A673 (cell line): ENCODE results near the gene SERPINA9. TPM values are rescaled to one million over a fixed set of nuclear protein-coding genes. Genes with fewer than 3 reads are reported as not detected.

Experiments
- BruUV-seq: library from RNA; stranded (reverse); fragments of 400-500 nt; replicated peaks from 2 replicates; lab custom pipeline; 2021; lab: Mats Ljungman, UMichigan
- CTCF ChIA-PET: fragments of 300-600 bp; sonication (Branson Sonifier 250); formaldehyde crosslinking; loops from one replicate; lab custom pipeline; 2022; ENCODE audit warnings: antibody characterized with exemption; lab: Charles Lee
- POLR2A ChIA-PET: fragments of 300-600 bp; sonication (Branson Sonifier 250); formaldehyde crosslinking; loops from one replicate; lab custom pipeline; 2022; ENCODE audit warnings: antibody characterized with exemption; ENCODE audit not compliant: low non-redundant PET; lab: Charles Lee
- DNase-seq: peaks from one replicate; pipeline ENCODE4 v3.0.0-alpha.2; 2015; ENCODE audit warnings: low spot score
- H3K27ac ChIP-seq: fragments of 200-600 bp; sonication (generic); 2 replicates; pipeline ENCODE4 v1.5.1; 2016; ENCODE audit warnings: mixed run types, low read depth, mild to moderate bottlenecking, mixed read lengths, antibody characterized with exemption, low read length; ENCODE audit not compliant: poor library complexity, severe bottlenecking
- H3K27me3 ChIP-seq: fragments of 200-600 bp; sonication (generic); replicated peaks from 2 replicates; pipeline ENCODE4 v1.6.1; 2017; ENCODE audit warnings: mixed run types, low read depth, mild to moderate bottlenecking, mixed read lengths, antibody characterized with exemption, low read length; ENCODE audit not compliant: insufficient read depth, poor library complexity
- H3K36me3 ChIP-seq: fragments of 200-600 bp; sonication (generic); 2 replicates; pipeline ENCODE4 v1.6.1; 2016; ENCODE audit warnings: mixed run types, mild to moderate bottlenecking, mixed read lengths, antibody characterized with exemption, low read length; ENCODE audit not compliant: insufficient read depth, poor library complexity, severe bottlenecking
- H3K4me1 ChIP-seq: fragments of 200-600 bp; sonication (generic); 2 replicates; pipeline ENCODE4 v1.6.1; 2017; ENCODE audit warnings: mixed run types, mild to moderate bottlenecking, mixed read lengths, antibody characterized with exemption, low read length; ENCODE audit not compliant: insufficient read depth, poor library complexity, severe bottlenecking
- H3K4me3 ChIP-seq: fragments of 200-600 bp; sonication (generic); 2 replicates; pipeline ENCODE4 v1.5.1; 2016; ENCODE audit warnings: low read depth, mixed run types, mild to moderate bottlenecking, mixed read lengths, low read length; ENCODE audit not compliant: poor library complexity, severe bottlenecking
- H3K9me3 ChIP-seq: fragments of 200-600 bp; sonication (generic); 2 replicates; pipeline ENCODE4 v1.6.1; 2016; ENCODE audit warnings: mixed run types, low read depth, mild to moderate bottlenecking, mixed read lengths, antibody characterized with exemption, low read length; ENCODE audit not compliant: poor library complexity, severe bottlenecking
- EZH2 ChIP-seq: fragments of 200-600 bp; sonication (generic); IDR thresholded peaks from 2 replicates; pipeline ENCODE4 v1.6.1; 2017; ENCODE audit warnings: borderline replicate concordance, low read depth, mild to moderate bottlenecking, mixed read lengths, antibody characterized with exemption, low read length; ENCODE audit not compliant: poor library complexity, severe bottlenecking
- intact Hi-C: fragments of 100-400 bp; cut with micrococcal nuclease; formaldehyde crosslinking; loops from one replicate; pipeline ENCODE4 v1.10.0; 2022; ENCODE audit not compliant: unreplicated experiment
- total RNA-seq: library from RNA; stranded (reverse); gene quantifications from 2 replicates; pipeline ENCODE4 v1.2.3, GENCODE V29; 2021
- TF ChIP-seq, protein P1 (sequence below): fragments of 300-800, 200-600 bp; sonication (generic); conservative IDR thresholded peaks from 2 replicates; pipeline ENCODE4 v1.5.1; 2017; ENCODE audit warnings: low read depth, mild to moderate bottlenecking, antibody characterized with exemption, low read length, moderate library complexity, mixed read lengths

Gene SERPINA9
- total RNA-seq, 1 experiment from 2014 or later, result not detected

DNA sequence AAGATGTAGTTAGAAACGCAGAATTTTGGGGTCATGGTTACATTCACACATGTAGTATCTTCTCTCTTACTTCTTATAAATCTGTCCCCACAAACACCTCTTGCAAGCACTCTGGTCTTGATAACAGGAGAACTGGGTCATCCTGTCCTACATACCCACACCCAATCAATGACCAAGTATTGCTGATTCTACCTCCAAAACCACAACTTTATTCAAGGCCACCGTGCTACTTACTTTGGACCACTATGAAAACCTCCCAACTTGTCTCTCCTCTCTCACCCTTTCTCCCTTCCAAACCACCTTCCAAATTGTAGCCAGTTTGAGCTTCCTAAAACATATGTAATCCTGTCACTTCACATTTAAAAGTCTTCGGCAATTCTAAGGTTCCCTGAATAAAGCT, 28.8 kb downstream of the SERPINA9 start:
- Histone ChIP-seq H3K27me3 (peaks cover 54% of the 10 kb centered on the region), H3K27ac (no peak overlapping the region), H3K4me3 (no peak overlapping the region), H3K36me3 (no peaks in the 10 kb centered on the region), H3K9me3 (no peaks in the 10 kb centered on the region), H3K4me1 (no peaks in the 10 kb centered on the region)
- intact Hi-C loops, result no loop called here
- POLR2A ChIA-PET, result no interaction called here
- CTCF ChIA-PET, result no interaction called here
- TF ChIP-seq, protein P1, sequence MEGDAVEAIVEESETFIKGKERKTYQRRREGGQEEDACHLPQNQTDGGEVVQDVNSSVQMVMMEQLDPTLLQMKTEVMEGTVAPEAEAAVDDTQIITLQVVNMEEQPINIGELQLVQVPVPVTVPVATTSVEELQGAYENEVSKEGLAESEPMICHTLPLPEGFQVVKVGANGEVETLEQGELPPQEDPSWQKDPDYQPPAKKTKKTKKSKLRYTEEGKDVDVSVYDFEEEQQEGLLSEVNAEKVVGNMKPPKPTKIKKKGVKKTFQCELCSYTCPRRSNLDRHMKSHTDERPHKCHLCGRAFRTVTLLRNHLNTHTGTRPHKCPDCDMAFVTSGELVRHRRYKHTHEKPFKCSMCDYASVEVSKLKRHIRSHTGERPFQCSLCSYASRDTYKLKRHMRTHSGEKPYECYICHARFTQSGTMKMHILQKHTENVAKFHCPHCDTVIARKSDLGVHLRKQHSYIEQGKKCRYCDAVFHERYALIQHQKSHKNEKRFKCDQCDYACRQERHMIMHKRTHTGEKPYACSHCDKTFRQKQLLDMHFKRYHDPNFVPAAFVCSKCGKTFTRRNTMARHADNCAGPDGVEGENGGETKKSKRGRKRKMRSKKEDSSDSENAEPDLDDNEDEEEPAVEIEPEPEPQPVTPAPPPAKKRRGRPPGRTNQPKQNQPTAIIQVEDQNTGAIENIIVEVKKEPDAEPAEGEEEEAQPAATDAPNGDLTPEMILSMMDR, result no peak
- TF ChIP-seq EZH2, result no peak
- no TSS peak for BruUV-seq
- DNase-seq, result no peak

- POLR2A ChIA-PET, result no interaction called here
- CTCF ChIA-PET, result no interaction called here
- TF ChIP-seq, protein P1, result no peak
- no peak for TF ChIP-seq EZH2
These were observed 29.9 kb downstream of the SERPINA9 start for GRCh38 chr14:94446126-94446525.

DNA sequence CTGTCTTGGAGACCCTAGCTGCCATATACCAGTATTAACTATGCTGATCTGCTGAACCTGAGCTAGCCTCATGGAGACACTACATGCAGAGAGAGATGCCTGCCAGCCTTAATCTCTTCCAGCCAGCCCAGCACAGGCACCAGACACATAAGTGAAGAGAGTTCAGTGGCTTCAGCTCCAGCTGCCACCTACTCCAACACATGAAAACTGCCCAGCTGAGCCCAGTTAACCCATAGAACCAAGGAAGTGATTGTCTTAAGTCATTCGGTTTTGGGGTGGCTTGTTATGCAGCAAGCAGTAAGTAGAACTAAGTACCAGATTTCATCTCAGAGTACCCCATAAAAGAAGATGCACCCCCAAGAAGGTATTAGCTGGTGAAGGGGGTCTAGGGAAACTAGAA, 31.0 kb downstream of the SERPINA9 start:
- Histone ChIP-seq H3K27ac (no peak overlapping the region), H3K4me3 (no peak overlapping the region), H3K36me3 (no peaks in the 10 kb centered on the region), H3K9me3 (no peaks in the 10 kb centered on the region), H3K27me3 (peaks cover 36% of the 10 kb centered on the region), H3K4me1 (no peaks in the 10 kb centered on the region)
- BruUV-seq, result no TSS peak
- TF ChIP-seq, protein P1, result no peak
- DNase-seq, result no peak
- intact Hi-C loops, result no loop called here
- ChIA-PET POLR2A (no interaction called here), CTCF (no interaction called here)

More at GRCh38 chr14:94446126-94446525, 29.9 kb downstream of the SERPINA9 start:
- H3K36me3 ChIP-seq, result no peaks in the 10 kb centered on the region
- H3K4me3 ChIP-seq, result no peak overlapping the region
- H3K27me3 ChIP-seq, result peaks cover 46% of the 10 kb centered on the region
- BruUV-seq, result no TSS peak
- H3K27ac ChIP-seq, result no peak overlapping the region
- DNase-seq, result no peak
- H3K4me1 ChIP-seq, result no peaks in the 10 kb centered on the region
- H3K9me3 ChIP-seq, result no peaks in the 10 kb centered on the region
- intact Hi-C loops, result no loop called here
